ENCODE results near the gene CXCR6.

Gene CXCR6

DNA sequence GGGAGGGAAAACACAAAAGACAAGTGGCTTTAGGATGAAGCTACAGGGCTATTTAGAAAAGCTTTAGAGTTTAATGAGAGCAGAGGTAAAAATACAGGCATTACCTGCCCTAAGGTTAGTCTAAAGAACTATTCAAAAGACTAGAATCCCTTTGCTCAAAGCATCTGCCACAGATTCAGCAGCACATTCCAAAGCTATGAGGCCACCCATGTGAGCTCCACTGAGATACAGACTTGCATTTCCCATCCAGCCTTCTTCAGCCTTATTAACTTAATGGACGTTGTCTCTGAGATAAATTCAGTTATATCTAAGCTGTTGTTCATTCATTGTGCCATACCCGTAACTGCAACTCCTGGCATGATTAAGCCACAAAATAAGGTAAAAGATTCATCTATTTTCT lies 25.4 kb downstream of the CXCR6 start:
- DNase-seq (ENCODE audit: low read depth in 2 of 2): no peak

- no peak for DNase-seq (ENCODE audit: low read depth in 2 of 2)
These were observed 25.9 kb downstream of the CXCR6 start for GRCh38 chr3:45969116-45969515.

GRCh38 chr3:45969953-45970352 lies 26.7 kb downstream of the CXCR6 start:
- no peak for DNase-seq (ENCODE audit: low read depth in 2 of 2)

- DNase-seq (ENCODE audit: low read depth in 2 of 2): peak in 1 of 2 experiments; percentile 45
These were observed 29.5 kb downstream of the CXCR6 start for GRCh38 chr3:45972534-45973402.

- DNase-seq (ENCODE audit: low read depth in 2 of 2): no peak
These were observed 31.4 kb downstream of the CXCR6 start for GRCh38 chr3:45974686-45975085.

GRCh38 chr3:45975686-45976085 lies 32.4 kb downstream of the CXCR6 start:
- DNase-seq (ENCODE audit: low read depth in 2 of 2): no peak

GRCh38 chr3:45976191-45977091 lies 33.2 kb downstream of the CXCR6 start:
- no peak for DNase-seq (ENCODE audit: low read depth in 2 of 2)

DNA sequence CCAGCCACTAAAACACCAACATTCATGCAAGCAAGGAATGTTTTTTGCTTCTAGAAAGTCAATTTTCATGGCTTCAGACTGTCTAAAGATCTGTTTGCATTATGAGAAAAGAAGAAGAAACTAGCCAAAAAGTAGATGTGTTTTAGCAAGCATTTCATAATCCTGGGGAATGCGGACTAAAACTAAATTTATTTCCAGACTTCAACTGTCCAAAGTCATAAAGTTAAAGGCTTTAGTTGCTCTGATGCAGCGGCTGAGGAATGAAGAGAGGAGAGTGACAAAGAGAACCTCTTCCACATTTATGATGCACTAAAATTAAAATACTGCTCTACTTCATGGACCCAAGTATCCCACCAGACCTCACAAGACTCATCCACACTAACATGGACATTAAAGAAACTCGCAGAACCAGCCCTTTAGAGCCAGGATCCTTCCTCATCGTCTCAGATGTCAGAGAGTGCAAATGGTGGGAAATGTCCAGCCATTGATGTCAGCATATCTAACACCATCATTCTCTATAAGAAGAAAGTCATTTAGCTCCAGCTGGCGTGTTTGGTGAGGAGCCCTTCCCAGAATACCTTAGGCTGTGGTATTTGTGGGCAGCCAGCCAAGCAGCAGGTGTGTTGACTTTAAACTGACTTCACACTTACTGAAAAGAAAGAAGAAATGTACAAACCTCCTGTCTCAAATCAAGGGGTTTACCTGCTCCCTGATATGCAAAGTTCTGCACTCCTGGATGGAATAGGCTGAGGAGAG lies 34.9 kb downstream of the CXCR6 start:
- no peak for DNase-seq (ENCODE audit: low read depth in 2 of 2)

DNA sequence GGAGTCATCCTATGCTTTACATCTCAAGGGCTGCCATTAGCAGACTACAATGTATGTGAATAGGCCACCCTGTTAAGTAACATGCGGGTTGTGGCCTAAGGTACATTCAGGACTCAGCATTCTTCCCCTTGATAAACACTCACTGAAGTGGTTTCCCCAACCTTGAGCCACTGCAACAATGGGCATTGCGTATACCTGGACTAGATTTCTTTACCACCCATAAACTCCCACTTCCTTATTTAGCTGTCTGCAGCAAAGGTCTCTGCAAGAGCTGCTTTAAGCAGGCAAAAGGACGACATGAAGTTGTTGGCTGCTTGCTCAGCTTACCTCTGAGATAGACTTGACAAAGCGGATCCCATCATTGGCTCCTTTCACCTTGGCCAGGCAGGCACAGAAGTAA lies 36.1 kb downstream of the CXCR6 start:
- no peak for DNase-seq (ENCODE audit: low read depth in 2 of 2)

GRCh38 chr3:45980229-45980813 lies 37.1 kb downstream of the CXCR6 start:
- DNase-seq (ENCODE audit: low read depth in 2 of 2): no peak

DNA sequence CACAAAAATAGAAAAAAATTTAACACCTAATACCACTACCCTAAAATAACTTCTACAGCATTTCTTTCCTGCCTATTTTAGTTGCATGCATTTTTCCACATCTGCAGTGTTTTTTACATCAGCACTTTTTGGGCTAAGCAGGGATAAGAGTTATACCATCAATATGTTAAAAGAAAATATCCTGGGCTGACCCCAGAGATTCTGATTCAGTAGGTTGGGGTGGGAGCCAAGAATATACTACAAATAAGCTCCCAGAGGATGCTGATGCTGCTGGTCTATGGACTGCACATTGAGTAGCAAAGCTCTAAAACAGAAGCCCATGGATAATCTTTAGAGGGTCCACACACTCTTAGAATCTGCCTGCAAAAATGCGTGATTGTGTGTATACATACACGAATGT lies 37.6 kb downstream of the CXCR6 start:
- DNase-seq (ENCODE audit: low read depth in 2 of 2): no peak

- no peak for DNase-seq (ENCODE audit: low read depth in 2 of 2)
These were observed 38.2 kb downstream of the CXCR6 start for GRCh38 chr3:45981346-45982074.

DNA sequence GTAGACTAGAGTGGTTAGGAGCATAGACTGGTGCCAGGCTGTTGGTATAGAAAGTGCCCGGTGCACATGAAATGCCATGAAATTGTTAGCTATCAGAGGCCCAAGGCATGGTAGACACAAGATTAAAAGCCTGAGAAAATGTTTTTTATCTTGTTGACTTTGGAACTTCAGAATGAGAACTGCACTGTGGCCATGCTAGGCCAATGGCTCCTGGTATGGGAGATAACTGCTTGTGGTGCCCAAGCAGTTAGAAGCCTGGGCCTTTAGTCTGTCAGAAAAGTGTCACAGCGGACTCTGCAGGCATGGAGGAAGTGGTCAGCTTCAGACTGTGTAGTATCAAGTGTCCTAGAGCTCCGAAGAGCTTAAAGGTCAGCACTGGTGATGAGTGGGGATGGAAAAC lies 40.5 kb downstream of the CXCR6 start:
- no peak for DNase-seq (ENCODE audit: low read depth in 2 of 2)

- DNase-seq (ENCODE audit: low read depth in 2 of 2): peak; percentile 61 to 68
These were observed 41.4 kb downstream of the CXCR6 start for GRCh38 chr3:45984331-45985312.

- DNase-seq (ENCODE audit: low read depth in 2 of 2): no peak
These were observed 42.5 kb downstream of the CXCR6 start for GRCh38 chr3:45985532-45986302.

- DNase-seq (ENCODE audit: low read depth in 2 of 2): no peak
These were observed 43.2 kb downstream of the CXCR6 start for GRCh38 chr3:45986303-45986982.

- DNase-seq (ENCODE audit: low read depth in 2 of 2): no peak
These were observed 44.4 kb downstream of the CXCR6 start for GRCh38 chr3:45987368-45988291.
